Endothelial cell of umbilical vein (primary cell): ENCODE results near the gene MEX3D.

Experiments
- CTCF ChIP-seq, 2 donors: IDR thresholded peaks; 1 replicate in 1 of 2; 2 replicates in 1 of 2; pipeline ENCODE4 v1.5.1; 2011; ENCODE audit warnings: low read length in 2 of 2, mild to moderate bottlenecking in 2 of 2, moderate library complexity in 2 of 2, control low read depth in 1 of 2, inconsistent platforms in 1 of 2, low read depth in 1 of 2; ENCODE audit not compliant: insufficient read depth in 1 of 2; ENCODE audit errors: extremely low read depth in 1 of 2
- JUN ChIP-seq: IDR thresholded peaks from 2 replicates; pipeline ENCODE4 v1.6.1; 2011; ENCODE audit warnings: borderline replicate concordance, low read depth; ENCODE audit not compliant: insufficient read length, insufficient read depth
- POLR2AphosphoS5 ChIP-seq: IDR thresholded peaks from 2 replicates; pipeline ENCODE4 v1.6.1; 2012; ENCODE audit warnings: low read depth, mild to moderate bottlenecking, control low read depth, low read length, moderate library complexity; ENCODE audit not compliant: insufficient read depth

DNA sequence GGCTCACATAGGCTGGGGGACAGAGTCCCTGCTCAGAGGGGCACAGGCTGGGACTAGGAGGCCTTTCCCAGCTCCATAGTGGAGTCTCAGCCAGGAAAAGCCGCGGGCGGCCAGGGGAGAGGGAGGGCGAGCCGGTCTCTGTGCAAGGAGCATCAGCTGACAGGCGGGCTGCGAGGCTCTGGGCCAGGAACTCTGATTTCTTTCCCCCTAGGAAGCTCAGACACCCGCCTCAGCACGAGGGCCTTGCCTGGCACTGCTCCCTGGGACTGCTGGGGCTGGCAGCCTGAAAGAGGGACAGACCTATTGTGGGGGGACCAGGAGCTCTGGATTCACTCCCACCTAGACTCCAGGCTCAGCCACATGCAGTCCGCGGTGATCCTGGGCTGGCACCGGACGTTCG, 46.5 kb downstream of the MEX3D start:
- TF ChIP-seq CTCF (IDR thresholded peaks at IDR 0.05; ENCODE audit: extremely low read depth in 1 of 2, insufficient read depth in 1 of 2, low read depth in 1 of 2, low read length in 2 of 2), result no peak
- no peak for TF ChIP-seq POLR2AphosphoS5
- TF ChIP-seq JUN, result no peak
